ENCODE data around the gene WNK1. TPM values are rescaled to one million over a fixed set of nuclear protein-coding genes. Genes with fewer than 3 reads are reported as not detected.
"Not testable (repeated sequence)": the region's sequence is repeated elsewhere in the genome, so short reads cannot be mapped to it uniquely, and the experiment has no call there.

The WNK1 gene
- total RNA-seq, 1 donor from 2014 or later = 150 TPM

GRCh38 chr12:922285-922684 lies 169.9 kb downstream of the WNK1 start:
- no peak for DNase-seq (ENCODE audit: low spot score in 2 of 2, unreplicated experiment in 2 of 2)
- no peak overlapping the region for H3K27ac Mint-ChIP-seq
- no peak overlapping the region for H3K4me3 Mint-ChIP-seq
- H3K4me1 Mint-ChIP-seq = no peaks in the 10 kb centered on the region
- no peaks in the 10 kb centered on the region for H3K27me3 Mint-ChIP-seq (ENCODE audit: low read depth)
- peaks cover 46% of the 10 kb centered on the region for H3K36me3 Mint-ChIP-seq
- no peaks in the 10 kb centered on the region for H3K9me3 Mint-ChIP-seq
- TF ChIP-seq CTCF (IDR thresholded peaks at IDR 0.05; ENCODE audit: unreplicated experiment) = no peak

GRCh38 chr12:926641-927040 lies 174.3 kb downstream of the WNK1 start:
- no peak for TF ChIP-seq CTCF (IDR thresholded peaks at IDR 0.05; ENCODE audit: unreplicated experiment)
- Mint-ChIP-seq H3K4me3 (no peak overlapping the region), H3K27me3 (ENCODE audit: low read depth) (no peaks in the 10 kb centered on the region), H3K9me3 (no peaks in the 10 kb centered on the region), H3K27ac (no peak overlapping the region), H3K4me1 (no peaks in the 10 kb centered on the region), H3K36me3 (peaks cover 45% of the 10 kb centered on the region)
- no peak for DNase-seq (ENCODE audit: low spot score in 2 of 2, unreplicated experiment in 2 of 2)

GRCh38 chr12:931060-931459 lies 178.7 kb downstream of the WNK1 start:
- Mint-ChIP-seq H3K36me3 (peaks cover 34% of the 10 kb centered on the region), H3K4me3 (no peak overlapping the region), H3K27ac (no peak overlapping the region), H3K27me3 (ENCODE audit: low read depth) (no peaks in the 10 kb centered on the region), H3K4me1 (no peaks in the 10 kb centered on the region), H3K9me3 (no peaks in the 10 kb centered on the region)
- no peak for DNase-seq (ENCODE audit: low spot score in 2 of 2, unreplicated experiment in 2 of 2)
- no peak for TF ChIP-seq CTCF (IDR thresholded peaks at IDR 0.05; ENCODE audit: unreplicated experiment)

GRCh38 chr12:931591-931990 lies 179.2 kb downstream of the WNK1 start:
- Mint-ChIP-seq H3K4me3 (no peak overlapping the region), H3K27me3 (ENCODE audit: low read depth) (no peaks in the 10 kb centered on the region), H3K36me3 (peaks cover 31% of the 10 kb centered on the region), H3K9me3 (no peaks in the 10 kb centered on the region), H3K4me1 (no peaks in the 10 kb centered on the region), H3K27ac (no peak overlapping the region)
- no peak for TF ChIP-seq CTCF (IDR thresholded peaks at IDR 0.05; ENCODE audit: unreplicated experiment)
- no peak for DNase-seq (ENCODE audit: low spot score in 2 of 2, unreplicated experiment in 2 of 2)

GRCh38 chr12:935891-936290 lies 183.5 kb downstream of the WNK1 start:
- not testable (repeated sequence) for H3K9me3 Mint-ChIP-seq; H3K27me3 Mint-ChIP-seq (ENCODE audit: low read depth); DNase-seq (ENCODE audit: low spot score in 2 of 2, unreplicated experiment in 2 of 2); H3K4me1 Mint-ChIP-seq; H3K4me3 Mint-ChIP-seq; H3K27ac Mint-ChIP-seq
- H3K36me3 Mint-ChIP-seq = peaks cover 41% of the 10 kb centered on the region

GRCh38 chr12:936377-937345 lies 184.3 kb downstream of the WNK1 start:
- H3K36me3 Mint-ChIP-seq = peaks cover 37% of the 10 kb centered on the region
- H3K27ac Mint-ChIP-seq = no peak overlapping the region
- DNase-seq (ENCODE audit: low spot score in 2 of 2, unreplicated experiment in 2 of 2) = no peak

More at GRCh38 chr12:936377-937345, 184.3 kb downstream of the WNK1 start:
- no peaks in the 10 kb centered on the region for H3K9me3 Mint-ChIP-seq
- TF ChIP-seq CTCF (IDR thresholded peaks at IDR 0.05; ENCODE audit: unreplicated experiment) = no peak
- H3K4me3 Mint-ChIP-seq = no peak overlapping the region
- no peaks in the 10 kb centered on the region for H3K27me3 Mint-ChIP-seq (ENCODE audit: low read depth)
- no peaks in the 10 kb centered on the region for H3K4me1 Mint-ChIP-seq
